ENCODE data around the gene EMC6.

- TF ChIP-seq EZH2 (IDR thresholded peaks at IDR 0.05; ENCODE audit: borderline replicate concordance), result no peak
- TF ChIP-seq, protein P1, sequence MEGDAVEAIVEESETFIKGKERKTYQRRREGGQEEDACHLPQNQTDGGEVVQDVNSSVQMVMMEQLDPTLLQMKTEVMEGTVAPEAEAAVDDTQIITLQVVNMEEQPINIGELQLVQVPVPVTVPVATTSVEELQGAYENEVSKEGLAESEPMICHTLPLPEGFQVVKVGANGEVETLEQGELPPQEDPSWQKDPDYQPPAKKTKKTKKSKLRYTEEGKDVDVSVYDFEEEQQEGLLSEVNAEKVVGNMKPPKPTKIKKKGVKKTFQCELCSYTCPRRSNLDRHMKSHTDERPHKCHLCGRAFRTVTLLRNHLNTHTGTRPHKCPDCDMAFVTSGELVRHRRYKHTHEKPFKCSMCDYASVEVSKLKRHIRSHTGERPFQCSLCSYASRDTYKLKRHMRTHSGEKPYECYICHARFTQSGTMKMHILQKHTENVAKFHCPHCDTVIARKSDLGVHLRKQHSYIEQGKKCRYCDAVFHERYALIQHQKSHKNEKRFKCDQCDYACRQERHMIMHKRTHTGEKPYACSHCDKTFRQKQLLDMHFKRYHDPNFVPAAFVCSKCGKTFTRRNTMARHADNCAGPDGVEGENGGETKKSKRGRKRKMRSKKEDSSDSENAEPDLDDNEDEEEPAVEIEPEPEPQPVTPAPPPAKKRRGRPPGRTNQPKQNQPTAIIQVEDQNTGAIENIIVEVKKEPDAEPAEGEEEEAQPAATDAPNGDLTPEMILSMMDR (IDR thresholded peaks at IDR 0.05; ENCODE audit: poor library complexity), result no peak
Observed at GRCh38 chr17:3691617-3692067, 23.0 kb downstream of the EMC6 start.

All from hepatocyte (in vitro differentiated cells).